Ovary (tissue), 9 donors: ENCODE measurements around the gene PPM1B. TPM values are rescaled to one million over a fixed set of nuclear protein-coding genes. Genes with fewer than 3 reads are reported as not detected.

Source experiments
- DNase-seq, 5 donors: peaks; one replicate each; pipeline ENCODE4 v3.0.0-alpha.2; 2019 to 2020
- H3K27ac ChIP-seq, 2 donors: fragments of 200-600 bp; one replicate each; pipeline versions ENCODE4 v1.5.1 to v1.8.0; 2019 to 2022
- H3K27me3 ChIP-seq: fragments of 200-600 bp; one replicate; pipeline ENCODE4 v1.8.0; 2022
- H3K36me3 ChIP-seq: fragments of 200-600 bp; sonication (generic); one replicate; pipeline ENCODE4 v1.5.1; 2019
- H3K4me1 ChIP-seq: one replicate; pipeline ENCODE4 v1.8.1; 2013; ENCODE audit warnings: mild to moderate bottlenecking, moderate library complexity; ENCODE audit not compliant: insufficient read depth
- H3K4me3 ChIP-seq: fragments of 200-600 bp; sonication (generic); one replicate; pipeline ENCODE4 v1.5.1; 2017
- H3K9me3 ChIP-seq, 2 donors: fragments of 200-600 bp in 1 of 2; sonication (generic) in 1 of 2; one replicate each; pipeline versions ENCODE4 v1.5.1 to v1.8.1; 2013 to 2019; ENCODE audit warnings: mild to moderate bottlenecking in 1 of 2, moderate library complexity in 1 of 2
- EP300 ChIP-seq: sonication (generic); formaldehyde crosslinking; IDR thresholded peaks from one replicate; pipeline ENCODE4 v1.6.1; 2017; ENCODE audit warnings: antibody characterized with exemption
- POLR2A ChIP-seq: fragments of 450-650 bp; IDR thresholded peaks from one replicate; pipeline ENCODE4 v1.6.1; 2017; ENCODE audit warnings: antibody characterized with exemption, mild to moderate bottlenecking, moderate library complexity
- WGBS, 3 donors: extraction: QIAGEN DNeasy Blood & Tissue Kit in 1 of 3; methylation state at CpG; one replicate each; pipeline versions ENCODE4 v1.1.5 to v1.1.7; 2013 to 2017; 5-methylcytosine and 5-hydroxymethylcytosine counted together
- intact Hi-C, 4 donors: fragments of 100-400 bp; cut with DNase I; formaldehyde crosslinking; loops; one replicate each; pipeline versions ENCODE4 v1.11.0 to v1.15.1; 2022 to 2023
- polyA plus RNA-seq, 2 donors: library from polyadenylated mRNA; stranded (reverse); fragments of 200-250 nt in 1 of 2; fragments of 350-450 nt in 1 of 2; fragmentation: Illumina TruSeq in 1 of 2; extraction: RNeasy Lipid Tissue Mini Kit (QIAGEN cat#74804) in 1 of 2; gene quantifications; one replicate each; pipeline ENCODE4 v1.2.3, GENCODE V29; 2013 to 2014
- total RNA-seq, 7 donors: library from RNA; depleted of rRNA in 2 of 7; stranded (reverse); fragments of >200 nt in 2 of 7; fragmentation: NEBNext Ultra II Directional in 3 of 7; extraction: Animal tissue kit (Norgen Biotek cat#: 25700) in 3 of 7; gene quantifications; one replicate each; pipeline versions ENCODE4 v1.1.0 to v1.2.4, GENCODE V29; 2016 to 2023
- TF ChIP-seq, protein P1 (sequence below), 3 donors: fragments of 450-650 bp in 2 of 3; fragments of 200-600 bp in 1 of 3; IDR thresholded peaks; one replicate each; pipeline versions ENCODE4 v1.5.1 to v1.8.0; 2016 to 2022; ENCODE audit warnings: antibody characterized with exemption in 3 of 3, mild to moderate bottlenecking in 1 of 3
- donor health status: DM: no; HTN: no; CAD: no; lungs with moderate emphysema.
- donor health status: DM: no; HTN: no; CAD: no.
- donor health status: Bipolar disorder and iron deficiency.
- donor health status: DM: yes; HTN: yes; CAD: no.
- donor health status: DM: no; HTN: no; CAD: no.
- donor health status: DM: yes; HTN: yes; CAD: no.

PPM1B gene
- total and polyA plus RNA-seq, 9 donors: 27.6 to 43.4 (median 35.7) TPM

DNA sequence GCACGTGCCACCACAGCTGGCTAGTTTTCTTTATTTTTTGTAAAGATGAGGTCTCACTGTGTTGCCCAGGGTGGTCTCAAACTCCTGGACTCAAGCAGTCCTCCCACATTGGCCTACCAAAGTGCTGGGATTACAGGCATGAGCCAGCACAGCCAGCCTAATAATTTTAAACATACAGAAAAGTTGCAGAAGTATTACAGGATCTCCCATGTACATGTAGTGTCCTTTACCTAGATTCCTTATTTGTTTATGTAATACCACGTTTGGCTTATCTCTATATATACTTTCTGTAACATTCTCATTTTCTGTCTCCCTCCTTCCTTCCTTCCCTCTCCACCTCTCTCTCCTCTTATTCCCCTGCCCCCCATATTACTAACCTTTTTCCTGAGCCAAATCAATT is 41.7 kb downstream of the PPM1B start:
- H3K27ac ChIP-seq: no peak overlapping the region
- H3K4me3 ChIP-seq: no peak overlapping the region
- intact Hi-C loops: no loop called here
- TF ChIP-seq, protein P1, sequence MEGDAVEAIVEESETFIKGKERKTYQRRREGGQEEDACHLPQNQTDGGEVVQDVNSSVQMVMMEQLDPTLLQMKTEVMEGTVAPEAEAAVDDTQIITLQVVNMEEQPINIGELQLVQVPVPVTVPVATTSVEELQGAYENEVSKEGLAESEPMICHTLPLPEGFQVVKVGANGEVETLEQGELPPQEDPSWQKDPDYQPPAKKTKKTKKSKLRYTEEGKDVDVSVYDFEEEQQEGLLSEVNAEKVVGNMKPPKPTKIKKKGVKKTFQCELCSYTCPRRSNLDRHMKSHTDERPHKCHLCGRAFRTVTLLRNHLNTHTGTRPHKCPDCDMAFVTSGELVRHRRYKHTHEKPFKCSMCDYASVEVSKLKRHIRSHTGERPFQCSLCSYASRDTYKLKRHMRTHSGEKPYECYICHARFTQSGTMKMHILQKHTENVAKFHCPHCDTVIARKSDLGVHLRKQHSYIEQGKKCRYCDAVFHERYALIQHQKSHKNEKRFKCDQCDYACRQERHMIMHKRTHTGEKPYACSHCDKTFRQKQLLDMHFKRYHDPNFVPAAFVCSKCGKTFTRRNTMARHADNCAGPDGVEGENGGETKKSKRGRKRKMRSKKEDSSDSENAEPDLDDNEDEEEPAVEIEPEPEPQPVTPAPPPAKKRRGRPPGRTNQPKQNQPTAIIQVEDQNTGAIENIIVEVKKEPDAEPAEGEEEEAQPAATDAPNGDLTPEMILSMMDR (IDR thresholded peaks at IDR 0.05): no peak
- WGBS, 3 donors: 80 to 84% (median 82%) methylated on average over 2 of the region's 2 CpGs
- no peaks in the 10 kb centered on the region for H3K9me3 ChIP-seq
- H3K27me3 ChIP-seq: no peaks in the 10 kb centered on the region
- H3K36me3 ChIP-seq: no peaks in the 10 kb centered on the region
- H3K4me1 ChIP-seq: no peaks in the 10 kb centered on the region
- no peak for DNase-seq

DNA sequence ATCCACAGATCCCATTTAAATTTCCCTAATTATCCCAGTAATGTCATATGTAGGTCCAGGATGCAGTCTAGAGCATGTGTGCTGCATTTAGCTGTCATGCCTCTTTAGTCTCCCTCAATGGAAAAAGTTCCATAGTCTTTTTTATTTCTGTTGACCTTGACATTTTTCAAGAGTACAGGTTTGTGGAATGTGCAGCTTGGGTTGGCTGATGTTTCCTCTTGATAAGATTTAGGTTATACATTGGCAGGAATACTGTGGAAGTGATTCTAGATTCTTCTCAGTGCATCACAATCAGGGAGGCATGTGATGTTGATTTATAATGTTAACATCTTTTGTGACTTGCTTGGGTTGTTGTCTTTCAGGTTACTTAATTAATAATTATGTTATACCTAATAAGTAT is 42.5 kb downstream of the PPM1B start:
- no peaks in the 10 kb centered on the region for H3K9me3 ChIP-seq
- intact Hi-C loops: no loop called here
- H3K4me1 ChIP-seq: no peaks in the 10 kb centered on the region
- H3K4me3 ChIP-seq: no peak overlapping the region
- H3K27ac ChIP-seq: no peak overlapping the region
- no peak for DNase-seq
- no peaks in the 10 kb centered on the region for H3K27me3 ChIP-seq
- H3K36me3 ChIP-seq: no peaks in the 10 kb centered on the region
- no peak for TF ChIP-seq POLR2A
- TF ChIP-seq, protein P1 (IDR thresholded peaks at IDR 0.05): no peak
- TF ChIP-seq EP300: no peak

DNA sequence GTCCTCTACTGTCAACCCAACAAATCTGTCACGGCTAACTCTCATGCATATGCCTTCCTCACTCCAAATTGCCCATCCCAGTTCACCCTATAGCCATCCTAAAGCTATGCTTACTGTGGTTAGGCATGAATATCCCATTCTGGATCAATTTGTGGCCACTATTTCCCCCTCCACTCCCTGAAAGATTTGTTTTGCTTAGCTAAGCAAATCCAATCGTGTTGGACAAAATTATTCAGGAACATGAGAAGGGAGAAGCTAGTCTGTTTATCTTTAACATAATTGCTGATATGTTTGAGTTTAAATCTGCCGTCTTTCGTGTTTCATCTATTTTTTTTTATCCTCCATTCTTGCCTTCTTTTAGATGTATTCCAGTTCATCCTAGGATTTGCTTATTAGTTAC is 43.6 kb downstream of the PPM1B start:
- Histone ChIP-seq H3K9me3 (no peaks in the 10 kb centered on the region), H3K27ac (no peak overlapping the region), H3K4me1 (no peaks in the 10 kb centered on the region), H3K36me3 (no peaks in the 10 kb centered on the region), H3K4me3 (no peak overlapping the region), H3K27me3 (no peaks in the 10 kb centered on the region)
- intact Hi-C loops: no loop called here
- TF ChIP-seq, protein P1 (IDR thresholded peaks at IDR 0.05): no peak
- no peak for TF ChIP-seq EP300
- TF ChIP-seq POLR2A: no peak
- WGBS, 3 donors: 83 to 91% (median 83%) methylated on average over 4 of the region's 4 CpGs
- no peak for DNase-seq

DNA sequence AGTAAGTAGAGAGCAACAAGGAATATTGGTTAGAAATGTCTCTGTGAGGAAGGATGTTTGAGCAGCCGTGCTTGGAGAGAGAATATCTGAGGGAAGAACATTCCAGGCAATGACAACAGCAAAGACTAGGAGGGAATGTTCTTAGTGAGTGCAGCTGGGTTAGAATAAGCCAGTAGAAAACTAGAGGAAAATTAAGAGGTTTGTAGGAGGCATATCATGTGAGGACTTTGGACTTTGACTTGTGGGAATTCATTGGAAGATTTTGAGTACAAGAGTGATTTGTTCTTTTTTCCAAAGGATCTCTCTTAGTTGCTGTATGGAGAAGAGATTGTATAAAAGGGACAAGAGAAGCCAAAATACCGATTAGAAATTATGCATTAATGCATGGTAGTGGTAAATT is 47.2 kb downstream of the PPM1B start:
- no peak overlapping the region for H3K4me3 ChIP-seq
- H3K9me3 ChIP-seq: no peaks in the 10 kb centered on the region
- no peaks in the 10 kb centered on the region for H3K27me3 ChIP-seq
- TF ChIP-seq POLR2A (no peak), EP300 (no peak)
- TF ChIP-seq, protein P1 (IDR thresholded peaks at IDR 0.05): no peak
- H3K36me3 ChIP-seq: no peaks in the 10 kb centered on the region
- intact Hi-C loops: no loop called here
- 88 to 94% (median 93%) methylated on average over 2 of the region's 2 CpGs for WGBS, 3 donors
- no peaks in the 10 kb centered on the region for H3K4me1 ChIP-seq
- no peak overlapping the region for H3K27ac ChIP-seq
- DNase-seq: no peak

DNA sequence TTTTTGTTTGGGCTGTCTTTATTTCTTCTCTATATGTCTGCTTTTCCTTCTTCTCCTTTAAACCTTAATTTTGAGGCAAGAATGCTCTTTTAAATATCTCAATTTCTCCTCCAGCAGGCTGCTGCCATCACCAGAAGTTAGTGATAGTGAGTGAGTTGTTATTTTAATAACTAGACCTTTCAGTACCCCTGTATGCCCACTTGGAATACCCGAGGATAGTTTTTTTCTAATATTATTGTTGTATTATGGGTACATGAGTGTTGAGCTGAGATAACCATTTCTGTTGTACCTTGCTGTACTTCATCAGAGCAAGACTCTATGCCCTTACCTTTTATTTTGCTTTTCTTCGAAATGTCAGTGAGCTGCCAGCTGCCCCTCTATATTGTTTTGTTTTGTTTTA is 50.1 kb downstream of the PPM1B start:
- Histone ChIP-seq H3K36me3 (no peaks in the 10 kb centered on the region), H3K4me1 (no peaks in the 10 kb centered on the region), H3K27ac (no peak overlapping the region), H3K9me3 (no peaks in the 10 kb centered on the region), H3K4me3 (no peak overlapping the region), H3K27me3 (no peaks in the 10 kb centered on the region)
- TF ChIP-seq, protein P1 (IDR thresholded peaks at IDR 0.05): no peak
- no peak for TF ChIP-seq EP300
- TF ChIP-seq POLR2A: no peak
- intact Hi-C loops: no loop called here
- DNase-seq: no peak
- 81 to 91% (median 89%) methylated on average over 2 of the region's 2 CpGs for whole genome bisulfite sequencing, 3 donors
